PC-9 (cell line): Measurements from ENCODE around the gene ZSWIM5.

ENCODE experiments used
- EZH2 ChIP-seq: fragments of 200-600 bp; sonication (generic); IDR thresholded peaks from 2 replicates; pipeline ENCODE4 v1.8.0; 2017; ENCODE audit warnings: antibody characterized with exemption, low read depth
- TF ChIP-seq, protein P1 (sequence below): fragments of 200-600 bp; sonication (generic); conservative IDR thresholded peaks from 2 replicates; pipeline ENCODE4 v1.6.1; 2017; ENCODE audit warnings: mixed run types, antibody characterized with exemption, mild to moderate bottlenecking, moderate library complexity

DNA sequence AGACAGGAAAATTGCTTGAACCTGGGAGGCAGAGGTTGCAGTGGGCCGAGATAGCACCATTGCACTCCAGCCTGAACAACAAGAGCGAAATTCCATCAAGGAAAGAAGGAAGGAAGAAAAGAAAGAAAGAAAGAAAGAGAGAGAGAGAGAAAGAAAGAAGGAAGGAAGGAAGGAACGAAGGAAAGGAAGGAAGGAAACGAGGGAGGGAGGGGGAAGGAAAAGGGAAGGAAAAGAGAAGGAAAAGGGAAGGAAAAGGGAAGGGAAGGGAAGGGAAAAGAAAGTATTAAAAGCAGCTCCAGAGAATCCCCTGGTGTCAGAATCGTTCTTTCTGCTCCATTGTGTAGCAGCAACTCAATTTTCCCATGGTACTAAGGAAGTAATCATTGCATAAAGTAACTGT is 19.2 kb upstream of the ZSWIM5 start:
- TF ChIP-seq, protein P1, sequence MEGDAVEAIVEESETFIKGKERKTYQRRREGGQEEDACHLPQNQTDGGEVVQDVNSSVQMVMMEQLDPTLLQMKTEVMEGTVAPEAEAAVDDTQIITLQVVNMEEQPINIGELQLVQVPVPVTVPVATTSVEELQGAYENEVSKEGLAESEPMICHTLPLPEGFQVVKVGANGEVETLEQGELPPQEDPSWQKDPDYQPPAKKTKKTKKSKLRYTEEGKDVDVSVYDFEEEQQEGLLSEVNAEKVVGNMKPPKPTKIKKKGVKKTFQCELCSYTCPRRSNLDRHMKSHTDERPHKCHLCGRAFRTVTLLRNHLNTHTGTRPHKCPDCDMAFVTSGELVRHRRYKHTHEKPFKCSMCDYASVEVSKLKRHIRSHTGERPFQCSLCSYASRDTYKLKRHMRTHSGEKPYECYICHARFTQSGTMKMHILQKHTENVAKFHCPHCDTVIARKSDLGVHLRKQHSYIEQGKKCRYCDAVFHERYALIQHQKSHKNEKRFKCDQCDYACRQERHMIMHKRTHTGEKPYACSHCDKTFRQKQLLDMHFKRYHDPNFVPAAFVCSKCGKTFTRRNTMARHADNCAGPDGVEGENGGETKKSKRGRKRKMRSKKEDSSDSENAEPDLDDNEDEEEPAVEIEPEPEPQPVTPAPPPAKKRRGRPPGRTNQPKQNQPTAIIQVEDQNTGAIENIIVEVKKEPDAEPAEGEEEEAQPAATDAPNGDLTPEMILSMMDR, result no peak
- TF ChIP-seq EZH2, result no peak
